CD4-positive, alpha-beta T cell (primary cell): ENCODE results near the gene NCBP2. TPM values are rescaled to one million over a fixed set of nuclear protein-coding genes. Genes with fewer than 3 reads are reported as not detected.
A peak's percentile ranks its signal among the peaks of the same experiment; 100 is the strongest.

ENCODE experiments used
- ATAC-seq: fragments of 200-7000 bp; cut with Tn5 transposase; one replicate; pipeline ENCODE4 v1.10.0; 2022; ENCODE audit warnings: mild to moderate bottlenecking; ENCODE audit not compliant: poor library complexity
- CTCF ChIA-PET: fragments of 350-600 bp; sonication (Branson Sonifier 250); formaldehyde crosslinking; loops from one replicate; lab custom pipeline; 2021; ENCODE audit warnings: antibody characterized with exemption, inconsistent platforms; lab: Charles Lee
- POLR2A ChIA-PET: fragments of 350-600 bp; sonication (Branson Sonifier 250); formaldehyde crosslinking; loops from one replicate; lab custom pipeline; 2021; ENCODE audit warnings: antibody characterized with exemption, inconsistent platforms; lab: Charles Lee
- DNase-seq, 14 experiments: peaks; one replicate each; pipeline ENCODE4 v3.0.0-alpha.2; 2013 to 2020; ENCODE audit warnings: mixed read lengths in 2 of 14
- H3K27ac ChIP-seq, 2 donors: one replicate each; pipeline versions ENCODE4 v1.5.1 to v1.7.0; 2013; ENCODE audit warnings: low read length in 2 of 2, low read depth in 1 of 2, mild to moderate bottlenecking in 1 of 2
- H3K27me3 ChIP-seq, 2 experiments: 1 replicate in 1 of 2; 2 replicates in 1 of 2; pipeline versions ENCODE4 v1.6.1 to v1.7.0; 2013; ENCODE audit warnings: low read length in 2 of 2, control low read depth in 1 of 2, mild to moderate bottlenecking in 1 of 2, moderate library complexity in 1 of 2; ENCODE audit not compliant: insufficient read depth in 2 of 2, control insufficient read depth in 1 of 2
- H3K36me3 ChIP-seq: one replicate; pipeline ENCODE4 v1.6.1; 2013; ENCODE audit warnings: low read length, control low read depth; ENCODE audit not compliant: insufficient read depth
- H3K4me1 ChIP-seq: one replicate; pipeline ENCODE4 v1.6.1; 2013; ENCODE audit warnings: low read length, control low read depth; ENCODE audit not compliant: insufficient read depth
- H3K4me3 ChIP-seq: one replicate; pipeline ENCODE4 v1.5.1; 2013; ENCODE audit warnings: mild to moderate bottlenecking, low read length, moderate library complexity
- H3K9me3 ChIP-seq, 2 experiments: 1 replicate in 1 of 2; 2 replicates in 1 of 2; pipeline versions ENCODE4 v1.6.1 to v1.7.0; 2013; ENCODE audit warnings: low read length in 2 of 2, mild to moderate bottlenecking in 2 of 2, control low read depth in 1 of 2, moderate library complexity in 1 of 2; ENCODE audit not compliant: control insufficient read depth in 1 of 2, insufficient read depth in 1 of 2
- H3K27ac Mint-ChIP-seq: one replicate; pipeline ENCODE4 v1.8.0; 2020; ENCODE audit warnings: mixed read lengths
- H3K27me3 Mint-ChIP-seq: one replicate; pipeline ENCODE4 v1.8.0; 2021; ENCODE audit warnings: mixed read lengths
- H3K36me3 Mint-ChIP-seq: one replicate; pipeline ENCODE4 v1.8.0; 2021; ENCODE audit warnings: low read depth, mixed read lengths
- H3K4me1 Mint-ChIP-seq: one replicate; pipeline ENCODE4 v1.8.0; 2021; ENCODE audit warnings: low read depth, mixed read lengths
- H3K4me3 Mint-ChIP-seq: one replicate; pipeline ENCODE4 v1.8.0; 2020; ENCODE audit warnings: mild to moderate bottlenecking, mixed read lengths
- H3K9me3 Mint-ChIP-seq: one replicate; pipeline ENCODE4 v1.8.0; 2020; ENCODE audit warnings: mixed read lengths
- CTCF ChIP-seq: fragments of 200-600 bp; IDR thresholded peaks from one replicate; pipeline ENCODE4 v1.8.0; 2022; ENCODE audit warnings: antibody characterized with exemption, mild to moderate bottlenecking
- intact Hi-C, 2 experiments: fragments of 100-400 bp; cut with DNase I in 1 of 2; cut with micrococcal nuclease in 1 of 2; formaldehyde crosslinking; loops; one replicate each; pipeline versions ENCODE4 v1.15.1 to v1.9.0; 2023 to 2025; cut with DNase I, micrococcal nuclease
- total RNA-seq, 174 experiments: library from RNA in 2 of 174; stranded (reverse) in 2 of 174; gene quantifications; one replicate each; pipeline ENCODE4 v1.2.3 and lab custom pipeline; 2021 to 2026

NCBP2 gene
- total RNA-seq, 2 experiments from 2014 or later = 41.4 to 44.6 TPM

GRCh38 chr3:196949285-196949619 lies 6.9 kb upstream of the NCBP2 start:
- ChIA-PET CTCF (no interaction called here), POLR2A (no interaction called here)
- intact Hi-C loops = loop anchor here (10.0 kb wide), 2 partner anchors 344 to 606 kb away; partner anchors contain the start of gene BDH1 (in 1 of the 2)
- Histone ChIP-seq H3K4me1 (no peaks in the 10 kb centered on the region), H3K4me3 (no peak overlapping the region), H3K9me3 (no peaks in the 10 kb centered on the region), H3K27ac (no peak overlapping the region), H3K36me3 (peaks cover 7% of the 10 kb centered on the region), H3K27me3 (no peaks in the 10 kb centered on the region)
- no peaks in the 10 kb centered on the region for H3K27me3 Mint-ChIP-seq
- no peak overlapping the region for H3K27ac Mint-ChIP-seq
- peaks cover 7% of the 10 kb centered on the region for H3K4me1 Mint-ChIP-seq
- TF ChIP-seq CTCF = no peak
- H3K4me3 Mint-ChIP-seq = no peak overlapping the region
- ATAC-seq (no peak), DNase-seq (no peak)
- H3K36me3 Mint-ChIP-seq = peaks cover 8% of the 10 kb centered on the region
- H3K9me3 Mint-ChIP-seq = no peaks in the 10 kb centered on the region

GRCh38 chr3:196948442-196949284 lies 6.3 kb upstream of the NCBP2 start:
- ATAC-seq (no peak), DNase-seq (no peak)
- H3K27me3 Mint-ChIP-seq = no peaks in the 10 kb centered on the region
- Histone ChIP-seq H3K4me3 (no peak overlapping the region), H3K27me3 (no peaks in the 10 kb centered on the region), H3K36me3 (peaks cover 7% of the 10 kb centered on the region), H3K27ac (no peak overlapping the region), H3K4me1 (peaks cover 3% of the 10 kb centered on the region), H3K9me3 (no peaks in the 10 kb centered on the region)
- intact Hi-C loops = loop anchor here (10.0 kb wide), 2 partner anchors 344 to 606 kb away; partner anchors contain the start of gene BDH1 (in 1 of the 2)
- peaks cover 13% of the 10 kb centered on the region for H3K4me1 Mint-ChIP-seq
- H3K9me3 Mint-ChIP-seq = no peaks in the 10 kb centered on the region
- TF ChIP-seq CTCF = no peak
- POLR2A ChIA-PET = no interaction called here
- CTCF ChIA-PET = no interaction called here
- peaks cover 8% of the 10 kb centered on the region for H3K36me3 Mint-ChIP-seq
- H3K4me3 Mint-ChIP-seq = peak overlapping the region; percentile 60
- H3K27ac Mint-ChIP-seq = no peak overlapping the region

GRCh38 chr3:196947860-196948441 lies 5.6 kb upstream of the NCBP2 start:
- CTCF ChIA-PET = no interaction called here
- TF ChIP-seq CTCF = no peak
- no peak for DNase-seq
- no peaks in the 10 kb centered on the region for H3K9me3 Mint-ChIP-seq
- H3K36me3 Mint-ChIP-seq = peaks cover 15% of the 10 kb centered on the region
- Histone ChIP-seq H3K27ac (no peak overlapping the region), H3K4me3 (no peak overlapping the region), H3K27me3 (no peaks in the 10 kb centered on the region), H3K36me3 (peaks cover 7% of the 10 kb centered on the region), H3K4me1 (peaks cover 10% of the 10 kb centered on the region), H3K9me3 (no peaks in the 10 kb centered on the region)
- ATAC-seq = no peak
- H3K4me1 Mint-ChIP-seq = peaks cover 20% of the 10 kb centered on the region
- H3K27me3 Mint-ChIP-seq = no peaks in the 10 kb centered on the region
- intact Hi-C loops = loop anchor here (2.0 to 10.0 kb wide), 3 partner anchors 19 to 607 kb away; partner anchors contain the start of gene BDH1 (in 1 of the 2)
- POLR2A ChIA-PET = no interaction called here
- no peak overlapping the region for H3K27ac Mint-ChIP-seq
- H3K4me3 Mint-ChIP-seq = no peak overlapping the region
